HCT116 (cell line): Measurements from ENCODE around the gene NCF2. TPM values are rescaled to one million over a fixed set of nuclear protein-coding genes. Genes with fewer than 3 reads are reported as not detected.

Source experiments
- ATAC-seq: fragments of 200-7000 bp; cut with Tn5 transposase; 2 replicates; pipeline ENCODE4 v1.9.1; 2020; ENCODE audit warnings: mild to moderate bottlenecking, moderate library complexity
- BruUV-seq: library from RNA; stranded (reverse); fragments of 400-500 nt; replicated peaks from 2 replicates; lab custom pipeline; 2021; lab: Mats Ljungman, UMichigan
- CTCF ChIA-PET: fragments of 300-600 bp; sonication (Branson Sonifier 250); formaldehyde crosslinking; loops from one replicate; lab custom pipeline; 2021; ENCODE audit warnings: antibody characterized with exemption; lab: Charles Lee
- POLR2A ChIA-PET: fragments of 300-600, 350-600 bp; sonication (Branson Sonifier 250); formaldehyde crosslinking; loops from one replicate; lab custom pipeline; 2021; ENCODE audit warnings: antibody characterized with exemption; lab: Charles Lee
- RAD21 ChIA-PET, 2 experiments: fragments of 300-600 bp; sonication (Branson Sonifier 250); formaldehyde crosslinking; loops; one replicate each; lab custom pipeline; 2023; ENCODE audit warnings: low total read pairs in 2 of 2; ENCODE audit not compliant: uncharacterized antibody in 2 of 2, unreplicated experiment in 2 of 2, low non-redundant PET in 1 of 2; lab: Charles Lee
- DNase-seq: peaks from one replicate; pipeline ENCODE4 v3.0.0-alpha.2; 2010; ENCODE audit warnings: low read depth, low spot score
- H2AFZ ChIP-seq: fragments of 200-600 bp; shearing (Covaris generic), sonication (generic); 2 replicates; pipeline ENCODE4 v1.6.1; 2017; ENCODE audit warnings: low read depth, mixed run types, mixed read lengths, antibody characterized with exemption, low read length; ENCODE audit not compliant: poor library complexity, severe bottlenecking
- H3K27ac ChIP-seq: 2 replicates; pipeline ENCODE4 v1.5.1; 2012; ENCODE audit warnings: low read depth, low read length
- H3K27me3 ChIP-seq: fragments of 200-600 bp; sonication (generic); 2 replicates; pipeline ENCODE4 v1.6.1; 2016; ENCODE audit warnings: mixed run types, low read length, mixed read lengths; ENCODE audit not compliant: insufficient read depth
- H3K36me3 ChIP-seq, 2 experiments: fragments of 200-500 bp in 1 of 2; fragments of 200-600 bp in 1 of 2; sonication (Bioruptor generic) in 1 of 2; sonication (generic) in 1 of 2; 2 replicates each; pipeline versions ENCODE4 v1.5.1 to v1.6.1; 2014 to 2016; ENCODE audit warnings: low read length in 2 of 2, inconsistent platforms in 1 of 2, mixed read lengths in 1 of 2, mixed run types in 1 of 2; ENCODE audit not compliant: insufficient read depth in 2 of 2, control insufficient read depth in 1 of 2
- H3K4me1 ChIP-seq, 2 experiments: fragments of 200-600 bp in 1 of 2; sonication (generic) in 1 of 2; 2 replicates each; pipeline versions ENCODE4 v1.5.1 to v1.6.1; 2012 to 2017; ENCODE audit warnings: low read length in 2 of 2, inconsistent platforms in 1 of 2, mild to moderate bottlenecking in 1 of 2, mixed read lengths in 1 of 2, mixed run types in 1 of 2, moderate library complexity in 1 of 2; ENCODE audit not compliant: insufficient read depth in 2 of 2, control insufficient read depth in 1 of 2
- H3K4me2 ChIP-seq: fragments of 200-600 bp; sonication (generic); 2 replicates; pipeline ENCODE4 v1.6.1; 2017; ENCODE audit warnings: mixed run types, low read length, mixed read lengths
- H3K4me3 ChIP-seq, 2 experiments: fragments of 200-600 bp in 1 of 2; sonication (generic) in 1 of 2; replicated peaks in 1 of 2; 2 replicates each; pipeline ENCODE4 v1.5.1; 2011 to 2016; ENCODE audit warnings: low read length in 2 of 2, control low read depth in 1 of 2, low read depth in 1 of 2, mild to moderate bottlenecking in 1 of 2, mixed read lengths in 1 of 2, mixed run types in 1 of 2
- H3K79me2 ChIP-seq: fragments of 200-600 bp; sonication (generic); 2 replicates; pipeline ENCODE4 v1.6.1; 2017; ENCODE audit warnings: mild to moderate bottlenecking, mixed run types, low read length, moderate library complexity, mixed read lengths; ENCODE audit not compliant: insufficient read depth
- H3K9ac ChIP-seq: fragments of 200-600 bp; sonication (generic); 2 replicates; pipeline ENCODE4 v1.6.1; 2016; ENCODE audit warnings: low read length, mixed read lengths
- H3K9me2 ChIP-seq: fragments of 200-600 bp; sonication (generic), shearing (Covaris generic); 2 replicates; pipeline ENCODE4 v1.6.1; 2017; ENCODE audit warnings: mixed run types, mild to moderate bottlenecking, moderate library complexity; ENCODE audit not compliant: insufficient read depth
- H3K9me3 ChIP-seq, 2 experiments: fragments of 200-500 bp in 1 of 2; fragments of 200-600 bp in 1 of 2; sonication (Bioruptor generic) in 1 of 2; sonication (generic) in 1 of 2; 2 replicates each; pipeline ENCODE4 v1.6.1; 2014 to 2017; ENCODE audit warnings: low read length in 2 of 2, mixed read lengths in 2 of 2, inconsistent platforms in 1 of 2, low read depth in 1 of 2, mild to moderate bottlenecking in 1 of 2, mixed run types in 1 of 2, moderate library complexity in 1 of 2; ENCODE audit not compliant: control insufficient read depth in 1 of 2, insufficient read depth in 1 of 2
- H4K20me1 ChIP-seq: fragments of 200-600 bp; sonication (generic), shearing (Covaris generic); 2 replicates; pipeline ENCODE4 v1.6.1; 2017; ENCODE audit warnings: mixed run types, mild to moderate bottlenecking, moderate library complexity; ENCODE audit not compliant: insufficient read depth
- CTCF ChIP-seq, 3 experiments: fragments of 200-600 bp in 1 of 3; sonication (generic) in 1 of 3; IDR thresholded peaks in 2 of 3; conservative IDR thresholded peaks in 1 of 3; 2 replicates each; pipeline ENCODE4 v1.5.1; 2012 to 2017; ENCODE audit warnings: low read depth in 2 of 3, low read length in 2 of 3, antibody characterized with exemption in 1 of 3, borderline replicate concordance in 1 of 3, control low read depth in 1 of 3, mild to moderate bottlenecking in 1 of 3, mixed read lengths in 1 of 3, mixed run types in 1 of 3, moderate library complexity in 1 of 3; ENCODE audit not compliant: insufficient read depth in 1 of 3
- EGR1 ChIP-seq: IDR thresholded peaks from 2 replicates; pipeline ENCODE4 v1.6.1; 2012; ENCODE audit warnings: low read depth
- EZH2phosphoT487 ChIP-seq: fragments of 200-600 bp; IDR thresholded peaks from 2 replicates; pipeline ENCODE4 v1.6.1; 2018; ENCODE audit warnings: antibody characterized with exemption, borderline replicate concordance
- FOSL1 ChIP-seq: IDR thresholded peaks from 2 replicates; pipeline ENCODE4 v1.6.1; 2012; ENCODE audit warnings: low read depth
- POLR2A ChIP-seq: IDR thresholded peaks from 2 replicates; pipeline ENCODE4 v1.7.0; 2011; ENCODE audit warnings: borderline replicate concordance; ENCODE audit not compliant: insufficient read depth, insufficient read length; ENCODE audit errors: extremely low read depth
- POLR2AphosphoS5 ChIP-seq: IDR thresholded peaks from 2 replicates; pipeline ENCODE4 v1.6.1; 2011; ENCODE audit warnings: mild to moderate bottlenecking, low read depth, low read length, moderate library complexity
- SIN3A ChIP-seq: IDR thresholded peaks from 2 replicates; pipeline ENCODE4 v1.6.1; 2012; ENCODE audit warnings: low read depth
- SP1 ChIP-seq: IDR thresholded peaks from 2 replicates; pipeline ENCODE4 v1.6.1; 2012; ENCODE audit warnings: low read depth
- SRF ChIP-seq: IDR thresholded peaks from 2 replicates; pipeline ENCODE4 v1.6.1; 2012; ENCODE audit warnings: low read depth
- ZNF274 ChIP-seq: fragments of 200-500 bp; sonication (Bioruptor generic); IDR thresholded peaks from 2 replicates; pipeline ENCODE4 v1.6.1; 2014; ENCODE audit warnings: mild to moderate bottlenecking, low read depth, low read length, inconsistent platforms
- intact Hi-C: fragments of 100-400 bp; cut with micrococcal nuclease; formaldehyde crosslinking; loops from 2 replicates; pipeline ENCODE4 v1.10.0; 2022
- total RNA-seq: library from RNA; stranded (reverse); gene quantifications from one replicate; pipeline ENCODE4 v1.2.1, GENCODE V29; 2021; ENCODE audit not compliant: unreplicated experiment
- TF ChIP-seq, protein P1 (sequence below): IDR thresholded peaks from 2 replicates; pipeline ENCODE4 v1.6.1; 2012
- TF ChIP-seq, protein P2 (sequence below): IDR thresholded peaks from 2 replicates; pipeline ENCODE4 v1.6.1; 2012; ENCODE audit warnings: low read depth
- TF ChIP-seq, protein P3 (sequence below): IDR thresholded peaks from 2 replicates; pipeline ENCODE4 v1.6.1; 2011; ENCODE audit warnings: mild to moderate bottlenecking, low read length, moderate library complexity; ENCODE audit not compliant: insufficient replicate concordance; ENCODE audit errors: extremely low read depth

NCF2 gene
- total RNA-seq, 1 experiment from 2014 or later = 0.25 TPM

DNA sequence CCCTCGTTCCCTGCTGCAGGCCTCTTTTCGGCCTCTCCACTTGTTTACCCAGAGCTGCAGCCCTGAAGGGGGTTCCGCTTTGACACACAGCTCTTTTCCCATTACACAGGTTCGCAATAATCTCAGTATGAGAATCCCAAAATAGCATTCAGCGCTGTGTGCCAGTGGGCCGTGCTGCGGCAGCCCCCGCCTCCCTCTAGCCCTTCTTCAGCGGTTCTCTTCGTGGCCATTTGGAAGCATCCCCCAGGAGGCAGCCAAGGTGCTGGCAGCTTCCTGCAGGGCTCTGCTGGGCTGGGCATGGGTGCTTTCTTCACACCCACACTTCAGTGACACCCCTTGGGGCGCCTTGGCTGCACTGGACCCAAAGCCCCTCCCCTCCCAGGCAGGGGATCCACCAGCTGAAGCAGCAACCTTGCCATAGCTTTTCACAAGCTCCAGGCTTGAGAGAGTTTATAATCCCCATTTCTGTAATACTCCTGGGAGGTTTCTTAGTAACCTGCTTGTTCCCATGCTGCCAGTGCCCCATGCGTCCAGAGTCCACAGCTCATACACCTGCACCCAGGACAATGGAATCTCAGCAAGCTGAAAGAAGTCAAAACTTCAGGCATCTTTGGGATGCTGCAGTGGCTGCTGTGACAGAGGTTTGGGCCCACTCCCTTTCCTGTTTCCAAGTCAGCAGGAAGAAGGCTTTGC lies 8.1 kb downstream of the NCF2 start:
- Histone ChIP-seq H3K36me3 (no peaks in the 10 kb centered on the region), H3K9ac (no peak overlapping the region), H3K79me2 (no peaks in the 10 kb centered on the region), H3K9me3 (no peaks in the 10 kb centered on the region), H4K20me1 (no peaks in the 10 kb centered on the region), H3K4me2 (no peak overlapping the region), H3K27ac (no peak overlapping the region), H3K9me2 (peaks cover 3% of the 10 kb centered on the region; the same call in 1 of the 2 replicates), H3K27me3 (0 out of 2 replicates have a peak, but pooled peaks cover 3% of the 10 kb centered on the region), H3K4me3 (no peak overlapping the region), H2AFZ (no peak overlapping the region), H3K4me1 (peaks cover 0 to 12% of the 10 kb centered on the region in 2 experiments; a peak in 2 of 4 replicates)
- ATAC-seq (no peak), DNase-seq (no peak)
- ChIA-PET RAD21 (no interaction called here), CTCF (interaction anchor here (1.0 kb wide), 1 partner anchor 21 kb away, joined by 3 read pairs; no protein-coding TSS in a partner anchor), POLR2A (no interaction called here)
- intact Hi-C loops = no loop called here
- BruUV-seq = no TSS peak
- TF ChIP-seq POLR2AphosphoS5 = no peak
- TF ChIP-seq SIN3A = no peak
- TF ChIP-seq SRF = no peak
- no peak for TF ChIP-seq SP1
- no peak for TF ChIP-seq EZH2phosphoT487
- TF ChIP-seq, protein P1, sequence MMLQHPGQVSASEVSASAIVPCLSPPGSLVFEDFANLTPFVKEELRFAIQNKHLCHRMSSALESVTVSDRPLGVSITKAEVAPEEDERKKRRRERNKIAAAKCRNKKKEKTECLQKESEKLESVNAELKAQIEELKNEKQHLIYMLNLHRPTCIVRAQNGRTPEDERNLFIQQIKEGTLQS = no peak
- no peak for TF ChIP-seq POLR2A
- no peak for TF ChIP-seq FOSL1
- TF ChIP-seq, protein P2, sequence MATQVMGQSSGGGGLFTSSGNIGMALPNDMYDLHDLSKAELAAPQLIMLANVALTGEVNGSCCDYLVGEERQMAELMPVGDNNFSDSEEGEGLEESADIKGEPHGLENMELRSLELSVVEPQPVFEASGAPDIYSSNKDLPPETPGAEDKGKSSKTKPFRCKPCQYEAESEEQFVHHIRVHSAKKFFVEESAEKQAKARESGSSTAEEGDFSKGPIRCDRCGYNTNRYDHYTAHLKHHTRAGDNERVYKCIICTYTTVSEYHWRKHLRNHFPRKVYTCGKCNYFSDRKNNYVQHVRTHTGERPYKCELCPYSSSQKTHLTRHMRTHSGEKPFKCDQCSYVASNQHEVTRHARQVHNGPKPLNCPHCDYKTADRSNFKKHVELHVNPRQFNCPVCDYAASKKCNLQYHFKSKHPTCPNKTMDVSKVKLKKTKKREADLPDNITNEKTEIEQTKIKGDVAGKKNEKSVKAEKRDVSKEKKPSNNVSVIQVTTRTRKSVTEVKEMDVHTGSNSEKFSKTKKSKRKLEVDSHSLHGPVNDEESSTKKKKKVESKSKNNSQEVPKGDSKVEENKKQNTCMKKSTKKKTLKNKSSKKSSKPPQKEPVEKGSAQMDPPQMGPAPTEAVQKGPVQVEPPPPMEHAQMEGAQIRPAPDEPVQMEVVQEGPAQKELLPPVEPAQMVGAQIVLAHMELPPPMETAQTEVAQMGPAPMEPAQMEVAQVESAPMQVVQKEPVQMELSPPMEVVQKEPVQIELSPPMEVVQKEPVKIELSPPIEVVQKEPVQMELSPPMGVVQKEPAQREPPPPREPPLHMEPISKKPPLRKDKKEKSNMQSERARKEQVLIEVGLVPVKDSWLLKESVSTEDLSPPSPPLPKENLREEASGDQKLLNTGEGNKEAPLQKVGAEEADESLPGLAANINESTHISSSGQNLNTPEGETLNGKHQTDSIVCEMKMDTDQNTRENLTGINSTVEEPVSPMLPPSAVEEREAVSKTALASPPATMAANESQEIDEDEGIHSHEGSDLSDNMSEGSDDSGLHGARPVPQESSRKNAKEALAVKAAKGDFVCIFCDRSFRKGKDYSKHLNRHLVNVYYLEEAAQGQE = no peak
- no peak for TF ChIP-seq EGR1
- TF ChIP-seq, protein P3, sequence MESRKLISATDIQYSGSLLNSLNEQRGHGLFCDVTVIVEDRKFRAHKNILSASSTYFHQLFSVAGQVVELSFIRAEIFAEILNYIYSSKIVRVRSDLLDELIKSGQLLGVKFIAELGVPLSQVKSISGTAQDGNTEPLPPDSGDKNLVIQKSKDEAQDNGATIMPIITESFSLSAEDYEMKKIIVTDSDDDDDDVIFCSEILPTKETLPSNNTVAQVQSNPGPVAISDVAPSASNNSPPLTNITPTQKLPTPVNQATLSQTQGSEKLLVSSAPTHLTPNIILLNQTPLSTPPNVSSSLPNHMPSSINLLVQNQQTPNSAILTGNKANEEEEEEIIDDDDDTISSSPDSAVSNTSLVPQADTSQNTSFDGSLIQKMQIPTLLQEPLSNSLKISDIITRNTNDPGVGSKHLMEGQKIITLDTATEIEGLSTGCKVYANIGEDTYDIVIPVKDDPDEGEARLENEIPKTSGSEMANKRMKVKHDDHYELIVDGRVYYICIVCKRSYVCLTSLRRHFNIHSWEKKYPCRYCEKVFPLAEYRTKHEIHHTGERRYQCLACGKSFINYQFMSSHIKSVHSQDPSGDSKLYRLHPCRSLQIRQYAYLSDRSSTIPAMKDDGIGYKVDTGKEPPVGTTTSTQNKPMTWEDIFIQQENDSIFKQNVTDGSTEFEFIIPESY = no peak
- TF ChIP-seq ZNF274 = no peak
- no peak for TF ChIP-seq CTCF (IDR thresholded peaks at IDR 0.05 in 2 of 3, conservative IDR thresholded peaks at IDR 0.05 in 1 of 3; ENCODE audit: borderline replicate concordance in 1 of 3, insufficient read depth in 1 of 3, low read depth in 2 of 3, low read length in 2 of 3)
